Thyroid gland (tissue), 4 donors: ENCODE data around the gene RAB36. TPM values are rescaled to one million over a fixed set of nuclear protein-coding genes. Genes with fewer than 3 reads are reported as not detected.

Source experiments
- DNase-seq, 2 donors: peaks; one replicate each; pipeline ENCODE4 v3.0.0-alpha.2; 2019
- H3K27ac ChIP-seq, 3 donors: fragments of 200-600 bp; sonication (generic); 1 replicate in 2 of 3; 2 replicates in 1 of 3; pipeline ENCODE4 v1.5.1; 2016 to 2019; ENCODE audit warnings: mild to moderate bottlenecking in 1 of 3, moderate library complexity in 1 of 3
- H3K27me3 ChIP-seq: fragments of 200-600 bp; sonication (generic); one replicate; pipeline ENCODE4 v1.5.1; 2019
- H3K36me3 ChIP-seq, 2 donors: fragments of 200-600 bp; sonication (generic); one replicate each; pipeline ENCODE4 v1.5.1; 2016 to 2019
- H3K4me1 ChIP-seq, 2 donors: fragments of 200-600 bp; sonication (generic); one replicate each; pipeline ENCODE4 v1.5.1; 2017 to 2019
- H3K4me3 ChIP-seq, 3 donors: fragments of 200-600 bp; sonication (generic); replicated peaks in 1 of 3; 1 replicate in 2 of 3; 2 replicates in 1 of 3; pipeline ENCODE4 v1.5.1; 2016; ENCODE audit warnings: mild to moderate bottlenecking in 1 of 3
- H3K9me3 ChIP-seq: fragments of 200-600 bp; sonication (generic); one replicate; pipeline ENCODE4 v1.5.1; 2017
- POLR2A ChIP-seq, 2 donors: fragments of 450-650 bp; IDR thresholded peaks; one replicate each; pipeline ENCODE4 v1.6.1; 2017; ENCODE audit warnings: antibody characterized with exemption in 2 of 2, mild to moderate bottlenecking in 2 of 2, moderate library complexity in 1 of 2
- WGBS, 2 donors: methylation state at CpG; one replicate each; pipeline ENCODE4 v1.1.5; 2017; 5-methylcytosine and 5-hydroxymethylcytosine counted together
- intact Hi-C: fragments of 100-400 bp; cut with DNase I; formaldehyde crosslinking; loops from one replicate; pipeline ENCODE4 v1.15.1; 2023
- total RNA-seq, 4 donors: library from RNA; depleted of rRNA; stranded (reverse); fragments of >200 nt; gene quantifications; one replicate each; pipeline ENCODE4 v1.2.3, GENCODE V29; 2016
- TF ChIP-seq, protein P1 (sequence below), 6 experiments: fragments of 200-600 bp in 3 of 6; fragments of 450-650 bp in 3 of 6; sonication (generic) in 3 of 6; IDR thresholded peaks; one replicate each; pipeline ENCODE4 v1.5.1; 2016 to 2019; ENCODE audit warnings: antibody characterized with exemption in 6 of 6, mild to moderate bottlenecking in 2 of 6, inconsistent platforms in 1 of 6, moderate library complexity in 1 of 6

Gene RAB36
- total RNA-seq, 4 donors from 2014 or later: 10.9 to 33.4 (median 27.8) TPM

DNA sequence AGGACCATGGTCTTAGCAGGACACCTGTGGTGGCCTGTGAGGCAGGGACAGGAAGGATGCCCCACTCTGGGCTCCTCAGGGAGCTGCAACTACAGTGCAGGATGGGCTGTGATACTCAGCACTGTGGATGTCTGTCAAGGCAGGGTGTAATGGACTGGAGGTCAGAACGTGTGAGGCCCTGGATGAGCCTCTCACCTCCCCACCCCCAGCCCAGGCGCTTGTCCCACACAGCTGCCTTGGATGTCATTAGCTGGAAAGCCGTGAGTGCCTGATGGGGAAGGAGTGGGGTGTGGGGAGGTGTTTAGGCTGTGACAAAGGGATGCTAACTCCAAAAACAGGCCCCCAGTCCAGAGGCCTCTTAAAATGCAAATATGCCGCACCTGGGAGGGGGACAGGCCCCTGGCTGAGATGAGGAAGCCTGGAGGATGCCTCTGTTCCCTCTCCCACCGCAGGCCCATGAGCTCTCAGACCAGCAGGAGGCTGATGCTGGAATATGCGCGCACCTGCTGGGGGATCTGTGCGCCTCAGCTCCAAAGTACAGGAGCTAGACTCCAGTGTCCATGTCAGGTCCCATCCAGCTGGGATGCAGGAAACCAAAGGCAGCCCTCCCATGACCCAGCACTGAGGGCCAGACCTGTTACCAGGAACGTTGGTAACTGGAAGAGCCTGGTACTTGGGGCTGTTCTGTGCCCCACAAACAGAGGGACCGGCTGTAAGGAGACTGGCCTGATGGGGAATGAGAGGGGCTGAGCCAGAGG, 28.6 kb upstream of the RAB36 start:
- Histone ChIP-seq H3K27me3 (no peaks in the 10 kb centered on the region), H3K27ac (no peak overlapping the region), H3K4me1 (no peaks in the 10 kb centered on the region), H3K9me3 (no peaks in the 10 kb centered on the region), H3K36me3 (no peaks in the 10 kb centered on the region), H3K4me3 (no peak overlapping the region)
- intact Hi-C loops: no loop called here
- no peak for DNase-seq
- TF ChIP-seq, protein P1, sequence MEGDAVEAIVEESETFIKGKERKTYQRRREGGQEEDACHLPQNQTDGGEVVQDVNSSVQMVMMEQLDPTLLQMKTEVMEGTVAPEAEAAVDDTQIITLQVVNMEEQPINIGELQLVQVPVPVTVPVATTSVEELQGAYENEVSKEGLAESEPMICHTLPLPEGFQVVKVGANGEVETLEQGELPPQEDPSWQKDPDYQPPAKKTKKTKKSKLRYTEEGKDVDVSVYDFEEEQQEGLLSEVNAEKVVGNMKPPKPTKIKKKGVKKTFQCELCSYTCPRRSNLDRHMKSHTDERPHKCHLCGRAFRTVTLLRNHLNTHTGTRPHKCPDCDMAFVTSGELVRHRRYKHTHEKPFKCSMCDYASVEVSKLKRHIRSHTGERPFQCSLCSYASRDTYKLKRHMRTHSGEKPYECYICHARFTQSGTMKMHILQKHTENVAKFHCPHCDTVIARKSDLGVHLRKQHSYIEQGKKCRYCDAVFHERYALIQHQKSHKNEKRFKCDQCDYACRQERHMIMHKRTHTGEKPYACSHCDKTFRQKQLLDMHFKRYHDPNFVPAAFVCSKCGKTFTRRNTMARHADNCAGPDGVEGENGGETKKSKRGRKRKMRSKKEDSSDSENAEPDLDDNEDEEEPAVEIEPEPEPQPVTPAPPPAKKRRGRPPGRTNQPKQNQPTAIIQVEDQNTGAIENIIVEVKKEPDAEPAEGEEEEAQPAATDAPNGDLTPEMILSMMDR (IDR thresholded peaks at IDR 0.05): no peak
- TF ChIP-seq POLR2A (IDR thresholded peaks at IDR 0.05): no peak
- 80 to 92% methylated on average over 5 to 9 of the region's 10 CpGs for WGBS, 2 donors

DNA sequence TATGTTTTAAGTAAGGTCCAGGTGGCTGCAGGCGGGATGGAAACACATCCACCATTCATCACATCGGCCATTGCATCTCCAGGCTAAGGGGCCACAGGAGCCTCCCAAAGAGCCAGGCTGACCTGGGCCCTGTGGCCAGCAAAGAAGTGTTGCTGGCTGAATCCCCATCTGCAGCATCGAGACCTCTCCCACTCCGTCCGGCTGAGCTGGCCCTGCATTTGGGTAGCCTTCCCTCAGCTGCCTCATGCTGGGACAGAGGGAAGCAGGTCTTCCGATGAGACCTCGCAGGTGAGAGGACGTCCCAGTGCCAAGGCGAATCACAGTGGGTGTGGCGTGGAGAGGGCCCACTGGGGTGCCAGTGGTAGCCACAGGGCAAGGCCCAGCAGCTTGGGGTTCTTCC, 28.0 kb upstream of the RAB36 start:
- no peak overlapping the region for H3K27ac ChIP-seq
- no peak overlapping the region for H3K4me3 ChIP-seq
- no peaks in the 10 kb centered on the region for H3K36me3 ChIP-seq
- TF ChIP-seq, protein P1 (IDR thresholded peaks at IDR 0.05): no peak
- no peak for TF ChIP-seq POLR2A (IDR thresholded peaks at IDR 0.05)
- WGBS, 2 donors: 96 to 98% methylated on average over 7 to 8 of the region's 10 CpGs
- no peaks in the 10 kb centered on the region for H3K4me1 ChIP-seq
- DNase-seq: no peak
- H3K27me3 ChIP-seq: no peaks in the 10 kb centered on the region
- no peaks in the 10 kb centered on the region for H3K9me3 ChIP-seq
- intact Hi-C loops: no loop called here

DNA sequence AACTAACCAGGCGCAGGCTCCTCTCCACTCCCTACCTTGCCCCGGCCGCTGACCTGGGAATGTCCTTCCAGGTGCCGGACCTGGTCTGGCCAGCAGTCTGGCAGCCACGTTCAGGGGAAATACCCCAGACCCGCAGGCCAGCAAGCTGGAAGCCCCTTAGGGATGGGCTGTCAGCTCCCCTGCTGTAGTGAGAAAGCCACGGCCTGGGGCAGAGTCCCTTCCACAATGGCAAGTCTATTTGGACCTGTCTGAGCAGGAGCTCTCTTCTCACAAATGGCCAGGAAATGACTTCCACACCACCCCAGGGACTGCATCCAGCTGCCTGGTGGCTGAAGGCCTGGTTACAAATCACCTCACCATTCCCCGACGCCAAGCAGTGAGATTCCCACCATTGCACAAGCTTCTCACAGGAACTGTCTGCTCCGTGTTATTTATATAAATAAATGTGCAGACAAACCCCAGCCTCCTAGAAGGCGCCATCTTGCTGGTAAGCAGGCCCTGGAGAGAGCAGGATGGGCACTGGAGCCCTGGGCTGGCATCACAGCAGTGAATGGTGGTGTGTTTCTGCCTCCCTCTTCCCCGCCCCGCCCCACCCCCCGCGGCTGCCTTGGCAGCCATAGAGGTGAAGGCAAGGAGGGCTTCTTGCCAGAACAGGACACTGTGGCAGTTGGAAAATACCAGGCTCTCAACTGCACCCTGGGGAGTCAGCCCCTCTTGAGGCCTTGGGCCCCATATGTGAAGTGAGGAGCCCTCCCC, 27.2 kb upstream of the RAB36 start:
- no peak for TF ChIP-seq POLR2A (IDR thresholded peaks at IDR 0.05)
- TF ChIP-seq, protein P1 (IDR thresholded peaks at IDR 0.05): no peak
- intact Hi-C loops: no loop called here
- Histone ChIP-seq H3K27me3 (no peaks in the 10 kb centered on the region), H3K4me1 (no peaks in the 10 kb centered on the region), H3K27ac (no peak overlapping the region), H3K36me3 (no peaks in the 10 kb centered on the region), H3K4me3 (no peak overlapping the region), H3K9me3 (no peaks in the 10 kb centered on the region)
- WGBS, 2 donors: 89 to 93% methylated on average over 7 to 15 of the region's 15 CpGs
- no peak for DNase-seq

DNA sequence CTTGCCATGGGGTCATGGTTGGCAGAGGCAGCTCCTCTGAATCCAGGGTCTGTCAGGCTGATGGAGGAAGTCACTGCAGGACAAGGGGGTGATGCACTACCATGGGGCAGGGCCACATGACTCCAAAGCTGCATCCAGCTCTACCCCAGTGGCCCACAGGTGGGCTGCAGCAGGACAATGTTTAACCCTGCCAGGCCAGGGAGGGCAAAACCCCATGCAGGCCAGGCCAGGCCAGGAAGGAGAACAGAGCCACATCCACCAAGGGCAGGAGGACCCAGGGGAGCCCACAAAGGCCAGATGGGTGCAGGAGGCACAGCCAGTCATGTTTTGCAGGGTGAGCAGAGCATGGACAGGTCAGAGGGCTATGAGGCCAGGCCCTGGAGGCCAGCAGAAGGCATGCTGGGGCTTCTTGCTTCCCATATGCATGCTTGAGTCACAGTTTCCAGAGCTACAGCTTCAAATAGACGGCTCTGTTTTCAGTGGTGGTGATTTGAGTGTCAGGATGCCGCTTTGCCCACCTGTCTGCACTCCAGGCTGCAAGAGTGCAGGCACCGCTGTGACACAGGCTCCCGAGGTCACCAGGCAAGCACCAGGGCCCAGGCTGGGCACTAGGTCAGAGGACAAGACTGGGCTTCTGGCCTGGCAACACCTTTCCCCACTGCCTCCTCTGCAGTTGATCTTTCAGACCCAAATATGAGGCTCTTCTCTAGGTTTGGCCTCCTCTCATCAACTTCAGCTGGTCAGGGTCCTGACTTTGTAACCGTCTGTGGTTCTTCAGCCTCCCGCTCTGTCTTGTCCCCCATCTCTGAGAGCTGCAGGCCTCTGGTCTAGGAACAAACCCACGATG, 26.4 kb upstream of the RAB36 start:
- intact Hi-C loops: no loop called here
- WGBS, 2 donors: 92 to 100% methylated on average over 7 of the region's 7 CpGs
- TF ChIP-seq, protein P1 (IDR thresholded peaks at IDR 0.05): no peak
- TF ChIP-seq POLR2A (IDR thresholded peaks at IDR 0.05): no peak
- no peaks in the 10 kb centered on the region for H3K27me3 ChIP-seq
- H3K27ac ChIP-seq: no peak overlapping the region
- H3K36me3 ChIP-seq: no peaks in the 10 kb centered on the region
- no peaks in the 10 kb centered on the region for H3K4me1 ChIP-seq
- DNase-seq: no peak
- H3K9me3 ChIP-seq: no peaks in the 10 kb centered on the region
- no peak overlapping the region for H3K4me3 ChIP-seq
